Measurements from ENCODE around the gene HACL1. TPM values are rescaled to one million over a fixed set of nuclear protein-coding genes. Genes with fewer than 3 reads are reported as not detected.

HACL1 gene
- total and polyA plus RNA-seq, 10 of the 15 experiments (the other 5 are each of a cell fraction or from before 2014, with no cell fraction given) = 19.4 to 48.7 (median 30.1) TPM

DNA sequence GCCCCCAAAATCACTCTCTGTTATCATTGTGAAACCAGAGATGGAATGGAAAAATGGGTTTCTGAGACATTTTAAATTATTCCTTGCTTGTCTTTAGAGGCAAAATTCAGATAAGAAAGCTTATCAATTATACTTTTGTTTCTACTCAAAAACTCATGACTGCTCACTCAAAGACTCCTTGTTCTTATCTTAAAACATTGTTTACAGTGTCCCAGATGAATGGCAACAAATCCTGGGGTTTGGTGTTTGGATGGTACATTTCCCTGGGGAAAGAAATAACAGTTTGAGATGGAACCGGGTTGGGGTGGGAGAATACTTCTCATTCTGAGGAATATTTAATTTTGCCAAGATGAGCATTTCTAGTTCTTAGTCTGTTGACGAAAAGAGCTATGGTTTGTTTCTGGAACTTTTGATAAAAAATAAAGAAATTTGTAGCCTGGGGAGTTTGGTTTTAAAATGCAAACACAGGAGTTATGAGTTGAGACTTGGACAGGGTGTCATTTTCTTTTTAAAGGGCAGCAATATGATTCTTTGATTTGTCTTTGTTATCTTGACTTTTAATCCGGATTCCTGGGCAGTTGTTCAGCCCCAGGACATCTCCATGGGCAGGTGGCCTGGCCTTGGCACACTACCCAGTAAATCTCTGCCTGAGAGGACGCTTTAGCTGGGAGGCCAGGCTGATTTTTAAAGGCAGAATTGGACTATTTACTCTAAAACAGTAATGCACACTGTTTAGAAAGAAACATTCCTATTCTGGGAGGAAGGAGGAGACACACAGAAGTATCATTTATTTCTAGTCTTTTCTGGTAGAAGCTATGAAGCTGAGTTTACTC is 32.6 kb upstream of the HACL1 start:
- POLR2A ChIA-PET = interaction anchor here (1.3 to 2.7 kb wide), 5 partner anchors 163 to 179 kb away, joined by 3 to 10 read pairs (median 5); no protein-coding TSS in a partner anchor
- Histone ChIP-seq H3K4me1 (ENCODE audit: control insufficient read depth, insufficient read depth, low read length) (peaks cover 41% of the 10 kb centered on the region), H3K27ac (ENCODE audit: control insufficient read depth, insufficient read depth) (no peak overlapping the region), H2AFZ (ENCODE audit: control insufficient read depth, low read depth, low read length) (no peak overlapping the region), H3K9ac (ENCODE audit: control insufficient read depth, insufficient read depth, low read length) (no peak overlapping the region), H3K27me3 (replicated peaks in 1 of 2; ENCODE audit: control insufficient read depth in 2 of 2, insufficient read depth in 2 of 2, low read length in 1 of 2) (no peaks in the 10 kb centered on the region), H4K20me1 (ENCODE audit: control insufficient read depth, insufficient read depth) (no peaks in the 10 kb centered on the region), H3K9me3 (replicated peaks; ENCODE audit: control insufficient read depth, insufficient read depth, low read length) (peaks cover 6% of the 10 kb centered on the region; the same call in 2 of the 3 replicates), H3K79me2 (ENCODE audit: control insufficient read depth, insufficient read depth, low read length) (no peaks in the 10 kb centered on the region), H3K4me2 (ENCODE audit: control insufficient read depth, insufficient read depth) (no peak overlapping the region), H3K4me3 (no peak overlapping the region), H3K36me3 (ENCODE audit: control insufficient read depth in 2 of 2, insufficient read depth in 2 of 2, low read length in 1 of 2) (no peaks in the 10 kb centered on the region)
- ATAC-seq (no peak), FAIRE-seq (no peak), DNase-seq (ENCODE audit: low read depth, low spot score) (no peak)
- in situ Hi-C loops (cut with MboI) (no loop called here), intact Hi-C loops (cut with micrococcal nuclease; ENCODE audit: unreplicated experiment) (loop anchor here (5.0 to 10.0 kb wide), 2 partner anchors 33 to 541 kb away; partner anchors contain the start of gene GALNT15)
- no TSS peak for BruUV-seq (replicated peaks)
- RAD21 ChIA-PET (ENCODE audit: unreplicated experiment) = interaction anchor here (1.1 to 2.7 kb wide), 10 partner anchors 14 to 179 kb away, joined by 3 to 14 read pairs (median 4); partner anchors contain the start of gene ANKRD28
- CTCF ChIA-PET = interaction anchor here (0.7 to 2.1 kb wide), 12 partner anchors 33 to 428 kb away, joined by 3 to 5 read pairs (median 4); partner anchors contain the start of genes ANKRD28 and CAPN7
- no peak for TF ChIP-seq BACH1 (IDR thresholded peaks at IDR 0.05; ENCODE audit: borderline replicate concordance)
- TF ChIP-seq ZBTB33 (IDR thresholded peaks at IDR 0.05) = no peak
- TF ChIP-seq TCF3 (IDR thresholded peaks at IDR 0.05; ENCODE audit: borderline replicate concordance, insufficient read depth, low read depth, low read length) = no peak
- no peak for TF ChIP-seq MYB (IDR thresholded peaks at IDR 0.05; ENCODE audit: borderline replicate concordance, low read depth, low read length)
- no peak for TF ChIP-seq HCFC1 (IDR thresholded peaks at IDR 0.05; ENCODE audit: low read length)
- no peak for TF ChIP-seq RFX5 (IDR thresholded peaks at IDR 0.05; ENCODE audit: low read depth, low read length)
- TF ChIP-seq SPI1 (IDR thresholded peaks at IDR 0.05; ENCODE audit: borderline replicate concordance, insufficient read depth, low read depth, low read length) = no peak
- TF ChIP-seq STAT3 (IDR thresholded peaks at IDR 0.05; ENCODE audit: low read depth, low read length) = no peak
- TF ChIP-seq HDGF (IDR thresholded peaks at IDR 0.05) = no peak
- SMC1A ChIA-PET (ENCODE audit: uncharacterized antibody, unreplicated experiment) = interaction anchor here (0.8 to 14.5 kb wide), 6 partner anchors 9 to 212 kb away, joined by 3 to 362 read pairs (median 6); no protein-coding TSS in a partner anchor
- WGBS (ENCODE audit: insufficient coverage, insufficient replicate concordance, low lambda C conversion rate, missing lambda C conversion rate) = 75% methylated on average over 4 of the region's 4 CpGs

Measured in GM12878 (cell line).